A549 treated with AZD2906 at 1 μM for 4 hours (cell line): Measurements from ENCODE around the gene WEE1. TPM values are rescaled to one million over a fixed set of nuclear protein-coding genes. Genes with fewer than 3 reads are reported as not detected.

ENCODE experiments used
- total RNA-seq: library from RNA; stranded (reverse); fragments of 200-300 nt; extraction: Qiagen RNA extraction; gene quantifications from 5 replicates; pipeline ENCODE4 v1.2.3, GENCODE V29; 2022

The WEE1 gene
- total RNA-seq, result 17.8 to 23.7 TPM (median 18.2 TPM) in 5 replicates

GRCh38 chr11:9573052-9573774 is at the start of gene WEE1:
Gene WEE1 (plus strand): TSS chr11:9573670. CDS start chr11:9573934, 264 bp downstream.

Other genes starting within 250 kb of the WEE1 start
- gene IPO7, start 189.0 kb upstream of the WEE1 start, total RNA-seq, result 79.0 to 107 TPM (median 90.3 TPM) in 5 replicates
- 8.3 to 10.7 TPM (median 9.1 TPM) in 5 replicates for gene ZNF143, start 112.7 kb upstream of the WEE1 start, total RNA-seq
- gene SWAP70, start 90.4 kb downstream of the WEE1 start, total RNA-seq, result 25.2 to 33.5 TPM (median 27.4 TPM) in 5 replicates